A673 (cell line): ENCODE data around the gene DEDD2.

Experiments used
- CTCF ChIP-seq: fragments of 300-800, 200-600 bp; sonication (generic); conservative IDR thresholded peaks from 2 replicates; pipeline ENCODE4 v1.5.1; 2017; ENCODE audit warnings: low read depth, mild to moderate bottlenecking, antibody characterized with exemption, low read length, moderate library complexity, mixed read lengths
- EZH2 ChIP-seq: fragments of 200-600 bp; sonication (generic); IDR thresholded peaks from 2 replicates; pipeline ENCODE4 v1.6.1; 2017; ENCODE audit warnings: borderline replicate concordance, low read depth, mild to moderate bottlenecking, mixed read lengths, antibody characterized with exemption, low read length; ENCODE audit not compliant: poor library complexity, severe bottlenecking

GRCh38 chr19:42261763-42262162 is 44.3 kb upstream of the DEDD2 start:
- TF ChIP-seq CTCF (no peak), EZH2 (no peak)
